GM12891 (cell line): ENCODE data around the gene POU6F2.
"Not testable (repeated sequence)": the region's sequence is repeated elsewhere in the genome, so short reads cannot be mapped to it uniquely, and the experiment has no call there.

Experiments used
- DNase-seq: peaks from one replicate; pipeline ENCODE4 v3.0.0; 2011; ENCODE audit warnings: low spot score; ENCODE audit not compliant: insufficient read length
- FAIRE-seq: peaks from 2 replicates; lab custom pipeline; 2011; peaks lifted over from hg19 to GRCh38; lab: Jason Lieb, UNC
- PAX5 ChIP-seq: IDR thresholded peaks from 2 replicates; pipeline ENCODE4 v1.6.1; 2011; ENCODE audit warnings: low read length, moderate library complexity, mild to moderate bottlenecking; ENCODE audit not compliant: insufficient read depth, severe bottlenecking
- POLR2A ChIP-seq: IDR thresholded peaks from 2 replicates; pipeline ENCODE4 v1.6.1; 2011; ENCODE audit warnings: low read depth, low read length, control low read depth
- POLR2AphosphoS5 ChIP-seq: IDR thresholded peaks from 2 replicates; pipeline ENCODE4 v1.6.1; 2011; ENCODE audit warnings: low read depth, low read length, control low read depth
- POU2F2 ChIP-seq: IDR thresholded peaks from 2 replicates; pipeline ENCODE4 v1.6.1; 2011; ENCODE audit warnings: low read depth, mild to moderate bottlenecking, control low read depth, low read length, moderate library complexity
- SPI1 ChIP-seq: IDR thresholded peaks from 2 replicates; pipeline ENCODE4 v1.6.1; 2011; ENCODE audit warnings: low read depth, low read length, control low read depth
- TAF1 ChIP-seq: IDR thresholded peaks from 2 replicates; pipeline ENCODE4 v1.6.1; 2011; ENCODE audit warnings: low read depth, low read length, control low read depth

Gene POU6F2

DNA sequence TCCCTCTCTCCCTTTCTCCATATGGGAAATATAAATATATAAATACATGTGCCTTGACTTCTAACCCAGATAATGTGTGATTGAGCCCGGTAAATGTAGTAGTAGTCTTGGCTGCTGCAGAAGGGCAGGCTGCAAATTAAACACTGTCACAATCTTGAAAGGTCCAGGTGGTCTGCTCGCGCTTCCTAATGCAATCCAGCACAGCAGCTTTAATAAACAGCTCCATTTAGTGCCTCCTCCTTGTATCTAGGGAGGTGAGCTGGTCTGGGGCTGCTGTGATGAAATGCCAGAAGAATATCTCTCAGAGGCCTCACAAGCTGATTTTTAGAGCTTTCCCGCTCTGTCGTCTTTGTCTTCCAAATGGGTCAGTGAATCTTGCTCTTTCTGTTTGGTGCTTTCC is 782 bp downstream of the POU6F2 start:
- TF ChIP-seq PAX5: no peak
- TF ChIP-seq TAF1: no peak
- no peak for TF ChIP-seq SPI1
- no peak for TF ChIP-seq POLR2A
- TF ChIP-seq POU2F2: no peak
- TF ChIP-seq POLR2AphosphoS5: no peak
- DNase-seq (no peak), FAIRE-seq (no peak)

GRCh38 chr7:38992203-38992602 is 14.5 kb downstream of the POU6F2 start:
- TF ChIP-seq POU2F2: no peak
- TF ChIP-seq SPI1: no peak
- no peak for TF ChIP-seq PAX5
- no peak for TF ChIP-seq POLR2AphosphoS5
- no peak for FAIRE-seq
- no peak for DNase-seq

DNA sequence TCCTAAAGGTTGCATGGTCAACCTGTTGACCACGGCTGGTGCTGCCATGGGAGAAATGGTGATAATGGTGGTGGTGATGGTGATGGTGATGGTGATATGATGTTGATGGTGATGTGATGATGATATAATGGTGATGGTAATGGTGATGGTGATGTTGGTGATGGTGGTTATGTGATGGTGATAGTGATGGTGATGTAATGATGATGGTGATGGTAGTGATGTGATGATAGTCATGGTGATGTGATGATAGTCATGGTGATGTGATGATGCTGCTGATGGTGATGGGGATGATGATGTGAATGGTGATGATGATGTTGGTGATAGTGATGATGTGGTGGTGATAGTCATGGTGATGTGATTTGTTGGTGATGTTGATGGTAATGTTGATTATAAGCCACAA is 23.9 kb downstream of the POU6F2 start:
- DNase-seq (no peak), FAIRE-seq (peak; percentile 75)
- no peak for TF ChIP-seq SPI1
- no peak for TF ChIP-seq POLR2A
- TF ChIP-seq TAF1: no peak
- TF ChIP-seq POU2F2: no peak
- no peak for TF ChIP-seq PAX5

DNA sequence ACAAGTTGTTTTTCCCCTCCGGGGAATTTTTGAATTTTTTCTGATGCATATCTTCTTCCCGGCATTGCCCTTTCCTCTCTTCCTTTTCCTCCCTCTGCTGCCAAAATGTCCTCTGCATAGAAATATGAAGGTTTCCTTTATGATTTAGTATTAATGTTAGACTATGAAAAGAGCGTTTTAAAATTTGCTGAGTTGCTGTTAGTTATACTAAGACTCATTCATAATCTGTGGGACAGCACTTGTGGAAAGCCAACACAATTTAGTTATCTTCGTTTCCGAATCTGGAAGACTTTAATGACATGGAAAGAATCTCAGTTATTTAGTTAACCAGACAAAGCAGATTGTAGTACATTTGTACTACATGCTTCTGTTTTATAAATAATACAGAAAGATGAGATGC is 25.0 kb downstream of the POU6F2 start:
- TF ChIP-seq PAX5 (no peak), TAF1 (no peak), SPI1 (no peak), POU2F2 (no peak), POLR2A (no peak), POLR2AphosphoS5 (no peak)
- FAIRE-seq (no peak), DNase-seq (no peak)

- DNase-seq: no peak
- no peak for FAIRE-seq
- TF ChIP-seq SPI1 (no peak), POLR2AphosphoS5 (no peak), PAX5 (no peak), POU2F2 (no peak), TAF1 (no peak), POLR2A (no peak)
These were observed 27.3 kb downstream of the POU6F2 start for GRCh38 chr7:39005036-39005435.

GRCh38 chr7:39005461-39005860 is 27.8 kb downstream of the POU6F2 start:
- DNase-seq: no peak
- TF ChIP-seq POLR2AphosphoS5: no peak
- no peak for TF ChIP-seq TAF1
- TF ChIP-seq POLR2A: no peak
- TF ChIP-seq POU2F2: no peak
- no peak for TF ChIP-seq SPI1
- TF ChIP-seq PAX5: no peak
- no peak for FAIRE-seq

GRCh38 chr7:39013049-39013939 is 35.6 kb downstream of the POU6F2 start:
- DNase-seq, FAIRE-seq: not testable (repeated sequence)

GRCh38 chr7:39016609-39017008 is 38.9 kb downstream of the POU6F2 start:
- FAIRE-seq: no peak
- DNase-seq: no peak
- no peak for TF ChIP-seq TAF1
- no peak for TF ChIP-seq PAX5
- TF ChIP-seq SPI1: no peak

- DNase-seq (no peak), FAIRE-seq (no peak)
- no peak for TF ChIP-seq PAX5
- TF ChIP-seq TAF1: no peak
- no peak for TF ChIP-seq POLR2A
- no peak for TF ChIP-seq SPI1
- TF ChIP-seq POLR2AphosphoS5: no peak
- TF ChIP-seq POU2F2: no peak
These were observed 39.7 kb downstream of the POU6F2 start for GRCh38 chr7:39017369-39017915.

DNA sequence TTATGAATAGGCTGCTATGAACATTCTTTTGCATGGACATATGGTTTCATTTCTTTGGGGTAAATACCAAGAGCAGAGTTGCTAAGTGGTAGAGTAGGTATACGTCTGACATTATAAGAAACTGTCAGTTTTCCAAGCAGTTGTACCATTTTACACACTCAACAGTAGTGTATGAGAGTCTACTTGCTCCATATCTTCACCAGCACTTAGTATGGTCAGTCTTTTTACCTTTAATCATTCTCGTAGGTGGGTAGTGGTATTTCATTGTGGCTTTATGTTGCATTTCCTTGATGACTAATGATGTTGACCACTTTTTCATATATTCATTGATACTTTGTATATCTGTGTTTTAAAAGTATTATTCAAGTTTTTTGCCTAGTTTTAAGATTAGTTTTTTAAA is 45.1 kb downstream of the POU6F2 start:
- DNase-seq (no peak), FAIRE-seq (no peak)
- TF ChIP-seq TAF1 (no peak), POU2F2 (no peak), POLR2A (no peak), POLR2AphosphoS5 (no peak), SPI1 (no peak), PAX5 (no peak)
